Testis (tissue), 3 donors: ENCODE data around the gene RAG2. TPM values are rescaled to one million over a fixed set of nuclear protein-coding genes. Genes with fewer than 3 reads are reported as not detected.

Experiments used
- DNase-seq: peaks from one replicate; pipeline ENCODE4 v3.0.0-alpha.2; 2019
- H3K27ac ChIP-seq, 2 donors: fragments of 200-600 bp; sonication (generic); one replicate each; pipeline ENCODE4 v1.5.1; 2019
- H3K27me3 ChIP-seq: fragments of 200-600 bp; sonication (generic); one replicate; pipeline ENCODE4 v1.5.1; 2019
- H3K36me3 ChIP-seq: fragments of 200-600 bp; sonication (generic); one replicate; pipeline ENCODE4 v1.5.1; 2017; ENCODE audit warnings: low read depth; ENCODE audit errors: missing control alignments
- H3K4me1 ChIP-seq: fragments of 200-600 bp; sonication (generic); one replicate; pipeline ENCODE4 v1.5.1; 2019
- H3K4me3 ChIP-seq, 2 donors: fragments of 200-600 bp; sonication (generic); one replicate each; pipeline ENCODE4 v1.5.1; 2017 to 2019
- H3K9me3 ChIP-seq: fragments of 200-600 bp; sonication (generic); one replicate; pipeline ENCODE4 v1.5.1; 2017
- CTCF ChIP-seq, 3 experiments: fragments of 450-650 bp in 2 of 3; fragments of 200-600 bp in 1 of 3; sonication (generic) in 1 of 3; IDR thresholded peaks; one replicate each; pipeline ENCODE4 v1.5.1; 2016 to 2019; ENCODE audit warnings: antibody characterized with exemption in 3 of 3, mild to moderate bottlenecking in 2 of 3, moderate library complexity in 1 of 3
- POLR2A ChIP-seq: fragments of 450-650 bp; IDR thresholded peaks from one replicate; pipeline ENCODE4 v1.6.1; 2017; ENCODE audit warnings: antibody characterized with exemption, mild to moderate bottlenecking, moderate library complexity
- WGBS, 2 donors: methylation state at CpG; one replicate each; pipeline ENCODE4 v1.1.5; 2018; 5-methylcytosine and 5-hydroxymethylcytosine counted together
- intact Hi-C: fragments of 100-400 bp; cut with DNase I; formaldehyde crosslinking; loops from one replicate; pipeline ENCODE4 v1.15.1; 2023; ENCODE audit warnings: low total_unique reads
- polyA plus RNA-seq: library from polyadenylated mRNA; stranded (reverse); fragments of 350-450 nt; fragmentation: Illumina TruSeq; extraction: RNeasy Lipid Tissue Mini Kit (QIAGEN cat#74804); gene quantifications from one replicate; pipeline ENCODE4 v1.2.3, GENCODE V29; 2014; ENCODE audit warnings: low read depth, low replicate concordance; ENCODE audit not compliant: insufficient read depth
- total RNA-seq, 2 donors: library from RNA; depleted of rRNA; stranded (reverse); fragments of >200 nt; gene quantifications; one replicate each; pipeline ENCODE4 v1.2.3, GENCODE V29; 2016

RAG2 gene
- total and polyA plus RNA-seq, 3 donors from 2014 or later, result 0.25 to 2.9 (median 0.94) TPM

GRCh38 chr11:36605221-36606216 is 7.5 kb upstream of the RAG2 start:
- no peak for DNase-seq
- no peaks in the 10 kb centered on the region for H3K9me3 ChIP-seq
- H3K4me1 ChIP-seq, result no peaks in the 10 kb centered on the region
- H3K27me3 ChIP-seq, result no peaks in the 10 kb centered on the region
- H3K4me3 ChIP-seq, result no peak overlapping the region
- intact Hi-C loops, result no loop called here
- 70 to 83% methylated on average over 6 of the region's 6 CpGs for WGBS, 2 donors
- no peak overlapping the region for H3K27ac ChIP-seq
- no peaks in the 10 kb centered on the region for H3K36me3 ChIP-seq
- TF ChIP-seq POLR2A, result no peak
- no peak for TF ChIP-seq CTCF (IDR thresholded peaks at IDR 0.05)

GRCh38 chr11:36602135-36602534 is 4.1 kb upstream of the RAG2 start:
- Histone ChIP-seq H3K4me3 (no peak overlapping the region), H3K27me3 (no peaks in the 10 kb centered on the region), H3K4me1 (no peaks in the 10 kb centered on the region), H3K9me3 (no peaks in the 10 kb centered on the region), H3K27ac (no peak overlapping the region), H3K36me3 (no peaks in the 10 kb centered on the region)
- intact Hi-C loops, result no loop called here
- TF ChIP-seq POLR2A (no peak), CTCF (IDR thresholded peaks at IDR 0.05) (no peak)
- no peak for DNase-seq

GRCh38 chr11:36601155-36601554 is 3.1 kb upstream of the RAG2 start:
- no peak overlapping the region for H3K27ac ChIP-seq
- H3K4me1 ChIP-seq, result no peaks in the 10 kb centered on the region

GRCh38 chr11:36600180-36600579 is 2.1 kb upstream of the RAG2 start:
- TF ChIP-seq POLR2A (no peak), CTCF (IDR thresholded peaks at IDR 0.05) (no peak)
- no peaks in the 10 kb centered on the region for H3K36me3 ChIP-seq
- no peak overlapping the region for H3K4me3 ChIP-seq
- no peaks in the 10 kb centered on the region for H3K9me3 ChIP-seq
- no peaks in the 10 kb centered on the region for H3K4me1 ChIP-seq
- whole genome bisulfite sequencing, 2 donors, result 93% methylated on average over 7 of the region's 7 CpGs
- intact Hi-C loops, result no loop called here
- H3K27me3 ChIP-seq, result no peaks in the 10 kb centered on the region
- no peak overlapping the region for H3K27ac ChIP-seq
- DNase-seq, result no peak

More at GRCh38 chr11:36601155-36601554, 3.1 kb upstream of the RAG2 start:
- 85 to 91% methylated on average over 2 of the region's 2 CpGs for WGBS, 2 donors
- DNase-seq, result no peak
- H3K36me3 ChIP-seq, result no peaks in the 10 kb centered on the region
- no peaks in the 10 kb centered on the region for H3K27me3 ChIP-seq
- TF ChIP-seq CTCF (IDR thresholded peaks at IDR 0.05), result no peak
- TF ChIP-seq POLR2A, result no peak
- no peaks in the 10 kb centered on the region for H3K9me3 ChIP-seq
- no peak overlapping the region for H3K4me3 ChIP-seq
- intact Hi-C loops, result no loop called here

- no peaks in the 10 kb centered on the region for H3K36me3 ChIP-seq
- no peaks in the 10 kb centered on the region for H3K9me3 ChIP-seq
- no peaks in the 10 kb centered on the region for H3K27me3 ChIP-seq
- H3K27ac ChIP-seq, result no peak overlapping the region
- intact Hi-C loops, result no loop called here
- H3K4me1 ChIP-seq, result no peaks in the 10 kb centered on the region
- DNase-seq, result no peak
- no peak overlapping the region for H3K4me3 ChIP-seq
- no peak for TF ChIP-seq CTCF (IDR thresholded peaks at IDR 0.05)
- TF ChIP-seq POLR2A, result no peak
These were observed 1.2 kb downstream of the RAG2 start for GRCh38 chr11:36596880-36597279.
